Ishikawa (cell line): ENCODE measurements around the gene NEK7.

Experiments used
- CEBPB ChIP-seq: IDR thresholded peaks from 2 replicates; pipeline ENCODE4 v1.6.1; 2012
- CREB1 ChIP-seq: IDR thresholded peaks from 2 replicates; pipeline ENCODE4 v1.6.1; 2012; ENCODE audit warnings: low read depth
- EGR1 ChIP-seq: IDR thresholded peaks from 2 replicates; pipeline ENCODE4 v1.6.1; 2012
- EP300 ChIP-seq: IDR thresholded peaks from 2 replicates; pipeline ENCODE4 v1.6.1; 2012; ENCODE audit warnings: borderline replicate concordance
- FOXM1 ChIP-seq: IDR thresholded peaks from 2 replicates; pipeline ENCODE4 v1.6.1; 2012; ENCODE audit warnings: low read depth, borderline replicate concordance
- NFIC ChIP-seq: IDR thresholded peaks from 2 replicates; pipeline ENCODE4 v1.6.1; 2012
- RAD21 ChIP-seq: IDR thresholded peaks from 2 replicates; pipeline ENCODE4 v1.6.1; 2012; ENCODE audit warnings: low read depth
- TAF1 ChIP-seq: IDR thresholded peaks from 2 replicates; pipeline ENCODE4 v1.6.1; 2012; ENCODE audit warnings: low read depth, mild to moderate bottlenecking
- TCF12 ChIP-seq: IDR thresholded peaks from 2 replicates; pipeline ENCODE4 v1.6.1; 2012; ENCODE audit warnings: low read depth
- TEAD4 ChIP-seq: IDR thresholded peaks from 2 replicates; pipeline ENCODE4 v1.6.1; 2012
- YY1 ChIP-seq: IDR thresholded peaks from 2 replicates; pipeline ENCODE4 v1.6.1; 2012; ENCODE audit warnings: low read depth
- ZBTB7A ChIP-seq: IDR thresholded peaks from 2 replicates; pipeline ENCODE4 v1.6.1; 2012; ENCODE audit warnings: low read depth
- TF ChIP-seq, protein P1 (sequence below): IDR thresholded peaks from 2 replicates; pipeline ENCODE4 v1.6.1; 2012
- TF ChIP-seq, protein P2 (sequence below): IDR thresholded peaks from 2 replicates; pipeline ENCODE4 v1.6.1; 2012; ENCODE audit warnings: low read depth, mild to moderate bottlenecking
- TF ChIP-seq, protein P3 (sequence below): IDR thresholded peaks from 2 replicates; pipeline ENCODE4 v1.6.1; 2012

Gene NEK7

DNA sequence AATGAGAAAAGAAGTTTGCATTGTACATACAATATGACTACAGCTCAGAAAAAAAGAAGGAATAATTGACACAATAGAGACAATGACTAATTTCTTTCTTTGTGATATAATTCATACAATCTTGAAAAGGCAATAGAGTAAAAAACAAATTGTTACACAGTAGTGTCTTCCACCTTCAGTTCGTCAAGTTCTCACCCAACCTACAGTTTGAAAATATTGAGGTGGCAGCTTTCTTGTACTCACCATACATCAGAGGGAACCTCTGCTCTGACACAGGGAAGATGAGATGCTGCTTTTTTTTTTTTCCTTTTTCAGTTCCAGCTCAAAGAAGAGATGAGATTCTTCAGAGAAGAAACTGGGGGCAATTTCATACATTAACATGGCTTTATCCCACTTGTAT lies 210.5 kb downstream of the NEK7 start:
- TF ChIP-seq TEAD4 (no peak), EP300 (no peak), RAD21 (no peak), TCF12 (no peak), CREB1 (no peak), ZBTB7A (no peak), NFIC (no peak), FOXM1 (no peak)
- TF ChIP-seq, protein P1, sequence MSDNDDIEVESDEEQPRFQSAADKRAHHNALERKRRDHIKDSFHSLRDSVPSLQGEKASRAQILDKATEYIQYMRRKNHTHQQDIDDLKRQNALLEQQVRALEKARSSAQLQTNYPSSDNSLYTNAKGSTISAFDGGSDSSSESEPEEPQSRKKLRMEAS: no peak
- TF ChIP-seq, protein P2, sequence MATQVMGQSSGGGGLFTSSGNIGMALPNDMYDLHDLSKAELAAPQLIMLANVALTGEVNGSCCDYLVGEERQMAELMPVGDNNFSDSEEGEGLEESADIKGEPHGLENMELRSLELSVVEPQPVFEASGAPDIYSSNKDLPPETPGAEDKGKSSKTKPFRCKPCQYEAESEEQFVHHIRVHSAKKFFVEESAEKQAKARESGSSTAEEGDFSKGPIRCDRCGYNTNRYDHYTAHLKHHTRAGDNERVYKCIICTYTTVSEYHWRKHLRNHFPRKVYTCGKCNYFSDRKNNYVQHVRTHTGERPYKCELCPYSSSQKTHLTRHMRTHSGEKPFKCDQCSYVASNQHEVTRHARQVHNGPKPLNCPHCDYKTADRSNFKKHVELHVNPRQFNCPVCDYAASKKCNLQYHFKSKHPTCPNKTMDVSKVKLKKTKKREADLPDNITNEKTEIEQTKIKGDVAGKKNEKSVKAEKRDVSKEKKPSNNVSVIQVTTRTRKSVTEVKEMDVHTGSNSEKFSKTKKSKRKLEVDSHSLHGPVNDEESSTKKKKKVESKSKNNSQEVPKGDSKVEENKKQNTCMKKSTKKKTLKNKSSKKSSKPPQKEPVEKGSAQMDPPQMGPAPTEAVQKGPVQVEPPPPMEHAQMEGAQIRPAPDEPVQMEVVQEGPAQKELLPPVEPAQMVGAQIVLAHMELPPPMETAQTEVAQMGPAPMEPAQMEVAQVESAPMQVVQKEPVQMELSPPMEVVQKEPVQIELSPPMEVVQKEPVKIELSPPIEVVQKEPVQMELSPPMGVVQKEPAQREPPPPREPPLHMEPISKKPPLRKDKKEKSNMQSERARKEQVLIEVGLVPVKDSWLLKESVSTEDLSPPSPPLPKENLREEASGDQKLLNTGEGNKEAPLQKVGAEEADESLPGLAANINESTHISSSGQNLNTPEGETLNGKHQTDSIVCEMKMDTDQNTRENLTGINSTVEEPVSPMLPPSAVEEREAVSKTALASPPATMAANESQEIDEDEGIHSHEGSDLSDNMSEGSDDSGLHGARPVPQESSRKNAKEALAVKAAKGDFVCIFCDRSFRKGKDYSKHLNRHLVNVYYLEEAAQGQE: no peak
- TF ChIP-seq, protein P3, sequence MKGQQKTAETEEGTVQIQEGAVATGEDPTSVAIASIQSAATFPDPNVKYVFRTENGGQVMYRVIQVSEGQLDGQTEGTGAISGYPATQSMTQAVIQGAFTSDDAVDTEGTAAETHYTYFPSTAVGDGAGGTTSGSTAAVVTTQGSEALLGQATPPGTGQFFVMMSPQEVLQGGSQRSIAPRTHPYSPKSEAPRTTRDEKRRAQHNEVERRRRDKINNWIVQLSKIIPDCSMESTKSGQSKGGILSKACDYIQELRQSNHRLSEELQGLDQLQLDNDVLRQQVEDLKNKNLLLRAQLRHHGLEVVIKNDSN: no peak

DNA sequence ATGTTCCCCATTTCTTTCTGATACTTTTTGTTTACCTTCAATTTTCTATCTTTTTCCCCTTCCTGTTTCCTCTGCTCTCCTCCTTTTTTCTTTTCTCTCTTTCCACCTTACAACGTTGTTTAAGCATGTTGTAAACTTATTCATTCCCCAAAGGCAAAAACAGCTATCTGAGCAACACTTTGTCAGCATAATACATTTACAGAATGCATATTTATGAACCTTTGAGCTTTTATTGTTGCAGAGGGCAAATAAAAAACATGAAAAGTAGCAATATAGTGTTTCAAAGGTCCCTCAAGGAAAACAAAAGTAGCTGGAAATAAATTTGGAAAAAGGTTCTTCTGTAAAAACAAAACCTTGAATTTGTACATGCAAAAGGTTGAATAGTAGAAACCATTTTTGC lies 214.2 kb downstream of the NEK7 start:
- no peak for TF ChIP-seq FOXM1
- TF ChIP-seq YY1: no peak
- no peak for TF ChIP-seq RAD21
- TF ChIP-seq, protein P1: no peak
- no peak for TF ChIP-seq TCF12
- no peak for TF ChIP-seq CEBPB
- TF ChIP-seq, protein P2: no peak
- TF ChIP-seq ZBTB7A: no peak
- TF ChIP-seq TEAD4: no peak
- TF ChIP-seq TAF1: no peak
- no peak for TF ChIP-seq EGR1
- no peak for TF ChIP-seq EP300
